ENCODE data around the gene LAMTOR3. TPM values are rescaled to one million over a fixed set of nuclear protein-coding genes. Genes with fewer than 3 reads are reported as not detected.

LAMTOR3 gene
- total and polyA plus RNA-seq, 9 of the 15 experiments (the other 6 are each of a cell fraction or from before 2014, with no cell fraction given): 17.9 to 146 (median 59.4) TPM

DNA sequence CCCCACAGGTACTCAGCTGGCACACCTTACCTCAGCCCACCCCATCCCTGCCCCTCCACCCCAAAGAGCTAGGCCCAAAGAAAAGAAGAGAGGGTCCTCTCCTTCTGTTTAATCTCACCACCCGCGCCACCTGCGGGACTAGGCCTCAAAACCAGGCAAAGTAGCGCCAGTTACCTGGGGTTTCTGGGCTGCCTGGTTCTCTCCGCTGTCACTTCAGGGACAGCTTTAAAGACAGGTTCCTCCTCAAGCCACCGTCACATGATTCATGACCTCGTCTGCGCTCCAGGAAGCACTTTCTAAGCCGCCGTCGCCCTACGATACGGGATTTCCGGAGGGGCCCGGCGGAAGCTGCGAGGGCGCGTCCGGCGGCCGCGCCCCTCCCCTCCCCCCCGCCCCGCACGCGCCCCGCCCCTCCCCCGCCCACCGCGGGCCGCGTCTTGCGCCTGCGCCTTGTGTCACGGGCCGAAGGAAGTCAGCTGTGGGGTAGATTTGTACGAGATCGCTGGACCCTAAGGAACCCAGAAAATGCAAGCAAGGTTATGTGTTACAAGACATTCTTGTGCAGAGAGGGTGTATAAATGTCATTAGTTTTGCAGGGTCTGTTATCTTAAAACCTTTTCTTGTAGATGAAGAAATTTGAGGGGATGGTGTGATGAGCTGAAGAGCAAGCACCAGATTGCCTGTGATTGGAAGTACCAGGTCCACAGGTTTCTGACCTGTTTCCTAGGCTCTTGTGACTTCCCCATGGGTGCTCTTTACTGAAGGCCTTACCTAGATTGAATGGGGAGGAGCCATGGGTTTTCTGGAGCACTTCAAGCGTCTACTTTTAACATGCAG lies at the start of gene LAMTOR3 (continued):
- TF ChIP-seq ZNF318 (IDR thresholded peaks at IDR 0.05; ENCODE audit: borderline replicate concordance in 1 of 2, low read depth in 1 of 2): no peak
- TF ChIP-seq ATF2 (CRISPR knock-in tag; IDR thresholded peaks at IDR 0.05): no peak
- TF ChIP-seq FOXA1 (IDR thresholded peaks at IDR 0.05; ENCODE audit: borderline replicate concordance): no peak
- TF ChIP-seq, protein P1, sequence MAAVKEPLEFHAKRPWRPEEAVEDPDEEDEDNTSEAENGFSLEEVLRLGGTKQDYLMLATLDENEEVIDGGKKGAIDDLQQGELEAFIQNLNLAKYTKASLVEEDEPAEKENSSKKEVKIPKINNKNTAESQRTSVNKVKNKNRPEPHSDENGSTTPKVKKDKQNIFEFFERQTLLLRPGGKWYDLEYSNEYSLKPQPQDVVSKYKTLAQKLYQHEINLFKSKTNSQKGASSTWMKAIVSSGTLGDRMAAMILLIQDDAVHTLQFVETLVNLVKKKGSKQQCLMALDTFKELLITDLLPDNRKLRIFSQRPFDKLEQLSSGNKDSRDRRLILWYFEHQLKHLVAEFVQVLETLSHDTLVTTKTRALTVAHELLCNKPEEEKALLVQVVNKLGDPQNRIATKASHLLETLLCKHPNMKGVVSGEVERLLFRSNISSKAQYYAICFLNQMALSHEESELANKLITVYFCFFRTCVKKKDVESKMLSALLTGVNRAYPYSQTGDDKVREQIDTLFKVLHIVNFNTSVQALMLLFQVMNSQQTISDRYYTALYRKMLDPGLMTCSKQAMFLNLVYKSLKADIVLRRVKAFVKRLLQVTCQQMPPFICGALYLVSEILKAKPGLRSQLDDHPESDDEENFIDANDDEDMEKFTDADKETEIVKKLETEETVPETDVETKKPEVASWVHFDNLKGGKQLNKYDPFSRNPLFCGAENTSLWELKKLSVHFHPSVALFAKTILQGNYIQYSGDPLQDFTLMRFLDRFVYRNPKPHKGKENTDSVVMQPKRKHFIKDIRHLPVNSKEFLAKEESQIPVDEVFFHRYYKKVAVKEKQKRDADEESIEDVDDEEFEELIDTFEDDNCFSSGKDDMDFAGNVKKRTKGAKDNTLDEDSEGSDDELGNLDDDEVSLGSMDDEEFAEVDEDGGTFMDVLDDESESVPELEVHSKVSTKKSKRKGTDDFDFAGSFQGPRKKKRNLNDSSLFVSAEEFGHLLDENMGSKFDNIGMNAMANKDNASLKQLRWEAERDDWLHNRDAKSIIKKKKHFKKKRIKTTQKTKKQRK (IDR thresholded peaks at IDR 0.05; ENCODE audit: borderline replicate concordance, low read depth, low read length): no peak
- no peak for TF ChIP-seq SLC30A9 (CRISPR knock-in tag; IDR thresholded peaks at IDR 0.05)
- no peak for TF ChIP-seq ARID2 (IDR thresholded peaks at IDR 0.05)
- no peak for TF ChIP-seq ZNF766 (CRISPR knock-in tag; conservative IDR thresholded peaks at IDR 0.05)
- TF ChIP-seq, protein P2, sequence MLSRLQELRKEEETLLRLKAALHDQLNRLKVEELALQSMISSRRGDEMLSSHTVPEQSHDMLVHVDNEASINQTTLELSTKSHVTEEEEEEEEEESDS (CRISPR knock-in tag; IDR thresholded peaks at IDR 0.05): no peak
- TF ChIP-seq, protein P3, sequence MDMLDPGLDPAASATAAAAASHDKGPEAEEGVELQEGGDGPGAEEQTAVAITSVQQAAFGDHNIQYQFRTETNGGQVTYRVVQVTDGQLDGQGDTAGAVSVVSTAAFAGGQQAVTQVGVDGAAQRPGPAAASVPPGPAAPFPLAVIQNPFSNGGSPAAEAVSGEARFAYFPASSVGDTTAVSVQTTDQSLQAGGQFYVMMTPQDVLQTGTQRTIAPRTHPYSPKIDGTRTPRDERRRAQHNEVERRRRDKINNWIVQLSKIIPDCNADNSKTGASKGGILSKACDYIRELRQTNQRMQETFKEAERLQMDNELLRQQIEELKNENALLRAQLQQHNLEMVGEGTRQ (CRISPR knock-in tag; IDR thresholded peaks at IDR 0.05): peak; percentile 94
- TF ChIP-seq CEBPB (tag; IDR thresholded peaks at IDR 0.05): no peak
- TF ChIP-seq OTX1 (CRISPR knock-in tag; IDR thresholded peaks at IDR 0.05): no peak
